Activated CD8-positive, alpha-beta memory T cell treated with anti-CD3 and anti-CD28 coated beads, Interleukin-2, amount 50 U/mL, for 4 hours (primary cell): ENCODE results near the gene RAB15.

ENCODE experiments used
- DNase-seq: peaks from one replicate; pipeline ENCODE4 v3.0.0-alpha.2; 2020

Gene RAB15

DNA sequence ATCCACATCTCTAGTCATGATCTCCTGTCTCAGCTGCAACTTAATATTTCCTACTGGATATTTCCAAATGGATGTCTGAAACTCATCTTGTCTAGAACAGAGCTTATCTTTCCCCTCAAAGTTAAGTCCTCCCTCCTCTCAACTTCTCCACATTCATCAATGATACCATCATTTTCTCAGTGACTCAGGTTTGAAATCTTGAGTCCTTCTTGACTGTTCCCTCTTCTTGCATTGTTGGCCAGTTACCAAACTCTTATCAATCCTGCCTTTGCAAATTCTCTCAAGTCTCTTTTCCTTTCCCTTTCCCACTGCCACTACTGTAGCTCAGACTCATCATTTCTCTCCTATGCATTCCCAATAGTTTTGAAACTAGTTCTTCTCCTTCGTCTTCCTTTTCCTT, 72.2 kb downstream of the RAB15 start:
- no peak for DNase-seq
